ENCODE measurements around the gene SLC6A1.
A peak's percentile ranks its signal among the peaks of the same experiment; 100 is the strongest.

Gene SLC6A1

GRCh38 chr3:10972072-10972782 is 20.3 kb upstream of the SLC6A1 start:
- no peak for DNase-seq

- no peak for DNase-seq
Observed at GRCh38 chr3:10973046-10973595, 19.4 kb upstream of the SLC6A1 start.

- no peak for DNase-seq
Observed at GRCh38 chr3:10974131-10974530, 18.4 kb upstream of the SLC6A1 start.

GRCh38 chr3:10974746-10975375 is 17.7 kb upstream of the SLC6A1 start:
- no peak for DNase-seq

- no peak for DNase-seq
Observed at GRCh38 chr3:10975695-10976234, 16.8 kb upstream of the SLC6A1 start.

- DNase-seq = no peak
Observed at GRCh38 chr3:10976770-10977169, 15.8 kb upstream of the SLC6A1 start.

- no peak for DNase-seq
Observed at GRCh38 chr3:10977892-10978510, 14.5 kb upstream of the SLC6A1 start.

GRCh38 chr3:10978956-10979355 is 13.6 kb upstream of the SLC6A1 start:
- DNase-seq = no peak

- DNase-seq = no peak
Observed at GRCh38 chr3:10980312-10980711, 12.2 kb upstream of the SLC6A1 start.

- DNase-seq = no peak
Observed at GRCh38 chr3:10981031-10981430, 11.5 kb upstream of the SLC6A1 start.

GRCh38 chr3:10981961-10982360 is 10.6 kb upstream of the SLC6A1 start:
- DNase-seq = no peak

- DNase-seq = no peak
Observed at GRCh38 chr3:10982782-10983181, 9.8 kb upstream of the SLC6A1 start.

GRCh38 chr3:10983219-10983916 is 9.2 kb upstream of the SLC6A1 start:
- peak; percentile 2 for DNase-seq

- DNase-seq = no peak
Observed at GRCh38 chr3:10984371-10984896, 8.1 kb upstream of the SLC6A1 start.

GRCh38 chr3:10985181-10985580 is 7.4 kb upstream of the SLC6A1 start:
- DNase-seq = no peak

- DNase-seq = no peak
Observed at GRCh38 chr3:10986592-10986991, 6.0 kb upstream of the SLC6A1 start.

GRCh38 chr3:10988001-10988665 is 4.4 kb upstream of the SLC6A1 start:
- DNase-seq = no peak

- DNase-seq = no peak
Observed at GRCh38 chr3:10988991-10989484, 3.5 kb upstream of the SLC6A1 start.

GRCh38 chr3:10992943-10993728 is 588 bp downstream of the SLC6A1 start:
- DNase-seq = no peak

GRCh38 chr3:10993729-10994065 is 1.1 kb downstream of the SLC6A1 start:
- DNase-seq = no peak

GRCh38 chr3:10994306-10994705 is 1.8 kb downstream of the SLC6A1 start:
- DNase-seq = no peak

Measured in activated T-cell treated with anti-CD3 and anti-CD28 coated beads for 4 hours (primary cell).